Lower lobe of right lung (tissue), 2 donors: Measurements from ENCODE around the gene FBXL13. TPM values are rescaled to one million over a fixed set of nuclear protein-coding genes. Genes with fewer than 3 reads are reported as not detected.
A peak's percentile ranks its signal among the peaks of the same experiment; 100 is the strongest.
"Not testable (repeated sequence)": the region's sequence is repeated elsewhere in the genome, so short reads cannot be mapped to it uniquely, and the experiment has no call there.

ENCODE experiments used
- ATAC-seq, 2 donors: fragments of 200-7000 bp; cut with Tn5 transposase; one replicate each; pipeline ENCODE4 v1.9.1; 2020 to 2022; ENCODE audit warnings: mild to moderate bottlenecking in 2 of 2, moderate library complexity in 2 of 2
- DNase-seq: peaks from one replicate; pipeline ENCODE4 v3.0.0-alpha.2; 2020
- H3K27ac ChIP-seq: fragments of 200-600 bp; one replicate; pipeline ENCODE4 v1.8.0; 2022
- H3K27me3 ChIP-seq: fragments of 200-600 bp; one replicate; pipeline ENCODE4 v1.8.0; 2022; ENCODE audit warnings: low read depth
- H3K36me3 ChIP-seq: fragments of 200-600 bp; one replicate; pipeline ENCODE4 v1.8.0; 2022; ENCODE audit warnings: mild to moderate bottlenecking
- H3K4me1 ChIP-seq: fragments of 200-600 bp; one replicate; pipeline ENCODE4 v1.8.0; 2022
- H3K4me3 ChIP-seq: fragments of 200-600 bp; one replicate; pipeline ENCODE4 v1.8.0; 2022; ENCODE audit warnings: mild to moderate bottlenecking
- H3K9me3 ChIP-seq: fragments of 200-600 bp; one replicate; pipeline ENCODE4 v1.8.0; 2022
- CTCF ChIP-seq: fragments of 200-600 bp; IDR thresholded peaks from one replicate; pipeline ENCODE4 v1.8.0; 2022; ENCODE audit warnings: antibody characterized with exemption, mild to moderate bottlenecking
- intact Hi-C: fragments of 100-400 bp; cut with DNase I; formaldehyde crosslinking; loops from one replicate; pipeline ENCODE4 v1.11.0; 2022
- total RNA-seq: library from RNA; stranded (reverse); fragmentation: NEBNext Ultra II Directional; extraction: Animal tissue kit (Norgen Biotek cat#: 25700); gene quantifications from one replicate; pipeline ENCODE4 v1.2.1, GENCODE V29; 2021
- donor health status: DM: no; HTN: yes; CAD: no; lungs with severe emphysema.

The FBXL13 gene
- total RNA-seq, 1 donor from 2014 or later = 3.4 TPM

GRCh38 chr7:102975854-102976253 is 98.7 kb downstream of the FBXL13 start:
- ATAC-seq (no peak), DNase-seq (no peak)
- Histone ChIP-seq H3K27ac (no peak overlapping the region), H3K36me3 (no peaks in the 10 kb centered on the region), H3K4me3 (no peak overlapping the region), H3K4me1 (no peaks in the 10 kb centered on the region), H3K27me3 (no peaks in the 10 kb centered on the region), H3K9me3 (peaks cover 5% of the 10 kb centered on the region)
- TF ChIP-seq CTCF = no peak
- intact Hi-C loops = no loop called here

- no peak for ATAC-seq
- Histone ChIP-seq H3K4me3 (no peak overlapping the region), H3K27ac (no peak overlapping the region), H3K9me3 (peaks cover 5% of the 10 kb centered on the region), H3K36me3 (no peaks in the 10 kb centered on the region), H3K27me3 (no peaks in the 10 kb centered on the region), H3K4me1 (no peaks in the 10 kb centered on the region)
- intact Hi-C loops = no loop called here
- DNase-seq = no peak
- TF ChIP-seq CTCF = peak; percentile 9
These were observed 100.0 kb downstream of the FBXL13 start for GRCh38 chr7:102974366-102975236.

- H3K4me1 ChIP-seq = no peaks in the 10 kb centered on the region
- H3K9me3 ChIP-seq = no peaks in the 10 kb centered on the region
- no peaks in the 10 kb centered on the region for H3K36me3 ChIP-seq
- H3K27me3 ChIP-seq = no peaks in the 10 kb centered on the region
- intact Hi-C loops = no loop called here
- TF ChIP-seq CTCF = no peak
- no peak overlapping the region for H3K27ac ChIP-seq
- DNase-seq (no peak), ATAC-seq (no peak)
- H3K4me3 ChIP-seq = no peak overlapping the region
These were observed 101.3 kb downstream of the FBXL13 start for GRCh38 chr7:102973096-102973802.

- intact Hi-C loops = no loop called here
- H3K4me3 ChIP-seq = no peak overlapping the region
- no peaks in the 10 kb centered on the region for H3K9me3 ChIP-seq
- no peak for TF ChIP-seq CTCF
- DNase-seq (no peak), ATAC-seq (no peak)
- H3K27ac ChIP-seq = no peak overlapping the region
- H3K4me1 ChIP-seq = no peaks in the 10 kb centered on the region
- no peaks in the 10 kb centered on the region for H3K27me3 ChIP-seq
- no peaks in the 10 kb centered on the region for H3K36me3 ChIP-seq
These were observed 106.8 kb downstream of the FBXL13 start for GRCh38 chr7:102967798-102968197.

- H3K4me3 ChIP-seq = no peak overlapping the region
- ATAC-seq (no peak), DNase-seq (no peak)
- TF ChIP-seq CTCF = no peak
- intact Hi-C loops = no loop called here
- H3K27ac ChIP-seq = no peak overlapping the region
- H3K4me1 ChIP-seq = no peaks in the 10 kb centered on the region
- no peaks in the 10 kb centered on the region for H3K9me3 ChIP-seq
- H3K27me3 ChIP-seq = no peaks in the 10 kb centered on the region
- H3K36me3 ChIP-seq = no peaks in the 10 kb centered on the region
These were observed 108.1 kb downstream of the FBXL13 start for GRCh38 chr7:102966465-102966864.

- H3K36me3 ChIP-seq, H3K4me1 ChIP-seq, H3K27ac ChIP-seq, DNase-seq, H3K9me3 ChIP-seq, H3K27me3 ChIP-seq, ATAC-seq, intact Hi-C loops, H3K4me3 ChIP-seq: not testable (repeated sequence)
These were observed 112.6 kb downstream of the FBXL13 start for GRCh38 chr7:102961993-102962392.

- ATAC-seq, H3K36me3 ChIP-seq, intact Hi-C loops, H3K9me3 ChIP-seq, H3K4me1 ChIP-seq, H3K27ac ChIP-seq, DNase-seq, H3K4me3 ChIP-seq, H3K27me3 ChIP-seq: not testable (repeated sequence)
These were observed 116.6 kb downstream of the FBXL13 start for GRCh38 chr7:102958004-102958403.

GRCh38 chr7:102954359-102954758 is 120.2 kb downstream of the FBXL13 start:
- intact Hi-C loops, H3K4me1 ChIP-seq, H3K27ac ChIP-seq, H3K9me3 ChIP-seq, H3K36me3 ChIP-seq, H3K27me3 ChIP-seq, H3K4me3 ChIP-seq, DNase-seq, ATAC-seq: not testable (repeated sequence)
